Measurements from ENCODE around the gene ATP7A.
"Not testable (repeated sequence)": the region's sequence is repeated elsewhere in the genome, so short reads cannot be mapped to it uniquely, and the experiment has no call there.

The ATP7A gene

DNA sequence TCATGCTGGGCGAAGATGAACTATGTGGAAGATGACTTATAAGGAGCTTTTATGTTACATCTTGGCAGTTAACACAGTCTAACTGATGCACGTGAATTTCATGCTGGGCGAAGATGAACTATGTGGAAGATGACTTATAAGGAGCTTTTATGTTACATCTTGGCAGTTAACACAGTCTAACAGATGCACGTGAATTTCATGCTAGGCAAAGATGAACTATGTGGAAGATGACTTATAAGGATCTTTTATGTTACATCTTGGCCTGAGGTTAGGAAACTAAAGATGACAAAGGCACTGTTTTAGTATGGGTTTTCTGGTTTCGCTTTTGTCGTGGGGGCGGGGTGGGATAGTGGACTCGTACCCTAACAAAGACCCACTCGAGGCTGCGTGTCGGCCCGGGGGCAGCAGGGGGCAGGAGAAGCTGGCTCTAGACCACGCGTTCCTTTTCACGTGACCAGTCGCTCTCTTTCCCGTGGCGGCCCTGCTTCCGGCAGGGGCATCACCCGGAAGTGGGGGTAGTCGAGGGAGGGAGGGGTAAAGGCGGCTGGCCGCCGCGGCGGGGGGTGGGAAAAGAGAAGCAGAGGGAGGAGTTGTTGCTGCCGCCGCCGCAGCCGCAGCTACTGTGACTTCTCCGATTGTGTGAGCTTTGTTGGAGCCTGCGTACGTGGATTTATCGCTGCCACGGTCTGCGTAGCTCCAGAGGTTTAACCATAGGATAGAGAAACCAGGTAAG lies at the start of gene ATP7A:
TSS of gene ATP7A (plus strand) at position 586 of the 733 bp plus-strand sequence. CDS start 60,949 bp downstream, outside the sequence.
- peak; percentile 92 for DNase-seq

DNA sequence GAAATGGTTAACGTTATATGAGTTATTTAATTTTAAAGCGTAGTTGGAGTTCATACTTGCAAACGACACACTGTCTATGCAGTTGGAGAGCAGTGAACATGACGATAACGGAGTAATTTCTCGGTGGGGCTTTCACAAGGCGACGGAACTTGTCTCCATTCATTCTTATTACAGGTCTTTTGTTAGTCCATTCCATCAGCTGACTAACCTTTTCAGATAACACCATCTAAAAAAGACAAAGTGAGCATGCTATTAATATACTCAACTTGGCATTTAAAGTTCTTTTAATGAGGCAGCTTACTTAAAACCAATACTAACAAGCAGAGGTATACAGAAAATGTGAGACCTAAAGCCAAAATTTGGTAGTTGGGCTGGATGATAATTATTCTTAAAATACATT lies 35.1 kb upstream of the ATP7A start:
- no peak for DNase-seq

- DNase-seq, result not testable (repeated sequence)
These were observed 29.1 kb upstream of the ATP7A start for GRCh38 chrX:77881418-77881817.

DNA sequence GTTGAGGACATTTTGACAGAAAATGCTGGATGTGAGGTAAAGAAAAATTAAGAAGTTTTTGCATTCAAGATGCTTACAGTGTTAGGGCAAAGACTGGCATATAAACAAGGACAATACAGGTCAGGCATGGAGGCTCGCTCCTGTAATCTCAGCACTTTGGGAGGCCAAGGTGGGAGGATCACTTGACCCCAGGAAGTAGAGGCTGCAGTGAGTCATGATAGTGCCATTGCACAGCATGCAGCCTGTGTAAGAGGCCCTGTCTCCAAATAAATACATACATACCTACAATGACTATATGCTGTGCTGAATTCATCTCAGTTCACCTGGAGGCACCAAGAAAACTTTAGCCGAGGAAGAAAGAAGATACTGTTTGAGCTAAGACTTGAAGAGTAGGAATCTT lies 17.6 kb upstream of the ATP7A start:
- no peak for DNase-seq

DNA sequence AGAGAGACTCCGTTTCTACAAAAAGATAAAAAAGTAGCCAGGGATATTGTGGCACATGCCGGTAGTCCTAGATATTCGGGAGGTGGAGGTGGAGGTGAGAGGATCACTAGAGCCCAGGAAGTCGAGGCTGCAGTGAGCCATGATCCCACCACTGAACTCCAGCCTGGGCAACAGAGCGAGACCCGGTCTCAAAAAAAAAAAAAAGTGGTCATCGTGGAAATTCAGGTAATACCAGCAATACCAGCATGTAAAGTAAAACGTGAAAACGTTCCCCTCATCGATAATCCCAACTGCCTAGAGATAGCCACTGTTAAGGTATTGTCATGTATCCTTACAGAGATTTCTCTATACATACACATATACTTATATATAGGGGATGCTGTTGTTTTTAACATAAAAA lies 16.8 kb upstream of the ATP7A start:
- no peak for DNase-seq

DNA sequence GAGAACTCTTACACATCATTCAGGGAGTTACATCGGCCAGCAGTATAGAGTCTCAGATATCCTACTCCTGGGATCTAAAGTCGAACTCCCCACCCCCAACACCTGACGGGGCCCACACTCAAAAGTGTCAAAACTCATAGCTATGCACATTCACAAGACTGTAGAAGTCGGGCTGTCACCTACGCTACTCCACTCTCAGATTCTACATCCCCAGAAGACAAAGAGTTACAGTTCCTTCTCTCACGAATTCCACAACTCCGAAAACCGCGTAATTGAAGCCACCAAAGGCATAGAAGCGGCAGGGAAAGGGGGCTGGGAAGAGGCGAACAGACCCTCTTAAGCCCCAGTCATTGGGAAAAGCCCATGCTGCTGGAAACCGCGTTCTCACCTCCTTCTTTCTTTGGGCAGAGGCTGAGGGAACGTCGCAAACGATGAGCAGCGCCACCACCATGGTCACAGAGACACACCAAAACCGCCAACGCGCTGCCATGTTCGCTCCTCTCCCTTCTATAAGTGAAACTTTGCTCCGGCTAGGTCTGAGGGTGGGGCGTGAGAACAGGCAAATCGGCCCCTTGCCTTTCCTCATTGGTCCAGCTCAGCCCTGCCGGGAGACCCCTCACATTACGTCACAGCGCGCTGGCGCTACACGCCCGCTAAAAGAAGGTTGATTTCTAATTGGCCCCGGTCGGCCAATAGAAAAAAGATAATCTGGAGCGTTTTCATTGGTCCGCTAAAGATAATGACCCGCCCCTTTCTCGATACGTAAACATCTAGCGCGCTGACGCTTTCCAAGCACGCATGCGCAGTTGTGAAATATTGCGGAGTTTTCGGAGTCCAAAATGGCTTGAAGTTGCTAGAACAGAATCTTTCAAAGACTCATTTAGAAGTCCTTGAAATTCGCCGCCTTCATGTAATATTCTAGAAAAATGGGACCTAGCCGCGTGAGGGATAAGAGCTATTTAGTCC lies 15.3 kb upstream of the ATP7A start, which contains the start of gene MAGT1:
TSS of gene MAGT1 (minus strand) at position 515 of the 966 bp plus-strand sequence. CDS start at position 490, 25 bp downstream.
- peak; percentile 98 for DNase-seq

GRCh38 chrX:77899081-77899828 lies 11.2 kb upstream of the ATP7A start, which contains the start of gene COX7B:
Gene COX7B (plus strand): TSS chrX:77899468. CDS start chrX:77899554, 86 bp downstream.
- peak; percentile 97 for DNase-seq

- DNase-seq, result no peak
These were observed 9.8 kb upstream of the ATP7A start for GRCh38 chrX:77900688-77901087.

- no peak for DNase-seq
These were observed 9.0 kb upstream of the ATP7A start for GRCh38 chrX:77901506-77901905.

- DNase-seq, result no peak
These were observed 6.9 kb downstream of the ATP7A start for GRCh38 chrX:77917294-77917933.

DNA sequence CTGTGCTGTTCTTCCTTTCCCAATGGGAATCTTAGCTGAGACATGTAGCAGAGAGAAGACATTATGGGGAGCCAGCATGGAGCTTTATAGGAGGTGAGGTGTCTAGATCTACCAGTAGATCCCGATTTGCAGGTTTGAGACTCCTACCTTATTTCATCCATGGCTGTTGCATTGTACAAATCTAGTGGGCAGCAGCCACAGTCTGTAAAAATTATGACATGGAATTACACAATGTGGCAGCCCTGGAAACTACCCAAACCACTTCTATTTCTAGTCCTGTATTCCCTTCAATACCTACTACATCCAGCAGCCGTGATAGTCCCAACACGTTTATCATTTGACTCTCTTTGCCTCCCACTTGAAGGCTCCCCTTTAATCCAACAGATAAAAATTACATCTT lies 8.1 kb downstream of the ATP7A start:
- DNase-seq, result no peak

- DNase-seq, result not testable (repeated sequence)
These were observed 8.9 kb downstream of the ATP7A start for GRCh38 chrX:77919370-77919769.

GRCh38 chrX:77922787-77923186 lies 12.3 kb downstream of the ATP7A start:
- no peak for DNase-seq

GRCh38 chrX:77924320-77924859 lies 13.9 kb downstream of the ATP7A start:
- no peak for DNase-seq

- no peak for DNase-seq
These were observed 15.3 kb downstream of the ATP7A start for GRCh38 chrX:77925764-77926163.

DNA sequence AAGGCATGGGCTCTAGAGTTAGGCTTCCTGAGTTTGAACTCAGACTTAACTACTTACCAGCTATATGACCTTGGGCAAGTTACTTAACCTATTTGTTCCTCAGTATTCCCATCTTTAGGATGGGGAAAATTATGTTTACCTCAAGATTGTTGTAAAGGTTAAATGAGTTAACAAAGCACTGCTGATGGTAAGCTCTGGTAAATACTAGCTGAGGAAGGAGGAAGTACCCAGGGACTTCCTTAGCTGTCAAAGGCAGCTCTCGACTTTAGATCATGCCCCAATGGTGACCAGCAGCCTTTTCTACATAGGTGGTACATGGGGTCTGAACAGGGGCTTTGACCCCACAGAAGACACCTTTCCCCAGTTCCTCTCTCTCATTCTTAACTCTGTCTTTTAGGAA lies 20.1 kb downstream of the ATP7A start:
- DNase-seq, result no peak

DNA sequence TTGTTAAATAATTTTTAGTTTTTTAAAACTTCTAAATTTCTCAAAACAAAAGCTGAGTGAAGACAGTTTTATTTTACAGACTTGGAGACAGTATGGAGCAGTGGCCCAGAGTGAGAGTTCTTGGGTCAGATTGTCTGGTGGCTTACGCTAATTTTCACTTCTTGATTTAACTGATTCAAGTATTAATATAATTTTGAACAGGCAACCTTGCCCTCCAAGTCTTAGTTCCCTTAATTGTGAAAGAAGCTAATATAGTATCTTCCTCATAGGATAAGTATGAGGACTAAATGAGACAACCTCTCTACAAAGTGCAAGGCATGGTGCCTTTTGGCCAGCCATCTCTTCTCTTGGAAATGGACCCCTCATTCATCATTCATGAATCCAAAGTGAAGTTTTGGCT lies 25.4 kb downstream of the ATP7A start:
- no peak for DNase-seq

DNA sequence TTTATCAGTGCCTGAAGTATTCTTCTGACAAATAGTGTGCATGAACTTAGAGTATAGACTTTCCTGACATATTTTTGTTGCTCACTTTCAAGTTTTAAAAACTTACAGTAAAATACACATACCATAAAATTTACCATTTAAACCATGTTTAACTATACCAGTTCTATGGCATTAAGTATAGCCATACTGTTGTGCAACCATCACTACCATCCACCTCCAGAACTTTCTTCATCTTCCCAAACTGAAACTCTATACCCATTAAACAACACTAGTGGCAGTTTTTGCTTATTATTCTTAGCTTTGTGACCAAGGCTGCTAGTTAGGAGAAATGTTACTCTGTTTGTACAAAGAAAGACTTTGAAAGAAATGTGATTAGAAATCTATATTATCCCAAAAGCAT lies 25.8 kb downstream of the ATP7A start:
- no peak for DNase-seq

- no peak for DNase-seq
These were observed 26.8 kb downstream of the ATP7A start for GRCh38 chrX:77937291-77937690.

DNA sequence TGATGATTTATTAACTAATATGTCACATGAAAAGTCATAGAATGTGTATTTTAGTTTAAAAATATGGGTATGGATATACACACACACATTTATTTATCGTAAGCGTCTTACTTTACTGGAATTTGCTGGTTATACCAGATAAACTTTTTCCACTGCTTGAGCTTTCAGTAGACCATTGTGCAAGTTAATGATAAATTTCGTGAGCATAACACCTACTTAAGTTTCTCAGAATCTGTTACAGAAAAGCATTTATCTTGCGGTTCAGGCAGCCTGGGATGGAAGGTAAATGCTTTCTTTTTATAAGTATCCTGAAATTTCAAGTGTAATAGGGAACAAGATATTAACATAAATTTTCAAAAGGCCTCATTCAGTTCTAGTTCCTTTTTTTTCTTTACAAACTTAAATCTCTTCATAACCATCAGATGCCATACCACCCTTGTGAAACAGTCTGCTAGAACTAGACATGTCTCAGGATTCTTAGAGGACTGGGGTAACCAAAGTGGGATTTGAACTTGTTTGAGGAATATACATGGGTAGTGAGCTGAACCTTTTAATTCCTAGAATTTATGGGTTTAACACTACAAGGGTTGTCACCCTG lies 27.7 kb downstream of the ATP7A start:
- DNase-seq, result no peak

- not testable (repeated sequence) for DNase-seq
These were observed 34.5 kb downstream of the ATP7A start for GRCh38 chrX:77945031-77945430.
